Testis (tissue), 5 donors: ENCODE results near the gene PRAMEF17. TPM values are rescaled to one million over a fixed set of nuclear protein-coding genes. Genes with fewer than 3 reads are reported as not detected.
A peak's percentile ranks its signal among the peaks of the same experiment; 100 is the strongest.
"Not testable (repeated sequence)": the region's sequence is repeated elsewhere in the genome, so short reads cannot be mapped to it uniquely, and the experiment has no call there.

Experiments used
- DNase-seq: peaks from one replicate; pipeline ENCODE4 v3.0.0-alpha.2; 2019
- H3K27ac ChIP-seq, 2 donors: fragments of 200-600 bp; sonication (generic); one replicate each; pipeline ENCODE4 v1.5.1; 2019
- H3K27me3 ChIP-seq: fragments of 200-600 bp; sonication (generic); one replicate; pipeline ENCODE4 v1.5.1; 2019
- H3K36me3 ChIP-seq: fragments of 200-600 bp; sonication (generic); one replicate; pipeline ENCODE4 v1.5.1; 2017; ENCODE audit warnings: low read depth; ENCODE audit errors: missing control alignments
- H3K4me1 ChIP-seq: fragments of 200-600 bp; sonication (generic); one replicate; pipeline ENCODE4 v1.5.1; 2019
- H3K4me3 ChIP-seq, 2 donors: fragments of 200-600 bp; sonication (generic); one replicate each; pipeline ENCODE4 v1.5.1; 2017 to 2019
- H3K9me3 ChIP-seq: fragments of 200-600 bp; sonication (generic); one replicate; pipeline ENCODE4 v1.5.1; 2017
- CTCF ChIP-seq, 3 experiments: fragments of 450-650 bp in 2 of 3; fragments of 200-600 bp in 1 of 3; sonication (generic) in 1 of 3; IDR thresholded peaks; one replicate each; pipeline ENCODE4 v1.5.1; 2016 to 2019; ENCODE audit warnings: antibody characterized with exemption in 3 of 3, mild to moderate bottlenecking in 2 of 3, moderate library complexity in 1 of 3
- WGBS, 2 donors: methylation state at CpG; one replicate each; pipeline ENCODE4 v1.1.5; 2018; 5-methylcytosine and 5-hydroxymethylcytosine counted together
- intact Hi-C: fragments of 100-400 bp; cut with DNase I; formaldehyde crosslinking; loops from one replicate; pipeline ENCODE4 v1.15.1; 2023; ENCODE audit warnings: low total_unique reads
- long read RNA-seq, 2 donors: transcript quantifications; one replicate each; lab custom pipeline, GENCODE V29; 2026
- polyA plus RNA-seq: library from polyadenylated mRNA; stranded (reverse); fragments of 350-450 nt; fragmentation: Illumina TruSeq; extraction: RNeasy Lipid Tissue Mini Kit (QIAGEN cat#74804); gene quantifications from one replicate; pipeline ENCODE4 v1.2.3, GENCODE V29; 2014; ENCODE audit warnings: low read depth, low replicate concordance; ENCODE audit not compliant: insufficient read depth
- total RNA-seq, 2 donors: library from RNA; depleted of rRNA; stranded (reverse); fragments of >200 nt; gene quantifications; one replicate each; pipeline ENCODE4 v1.2.3, GENCODE V29; 2016

Gene PRAMEF17
- under 1 TPM in 1 of 2 donors, not detected in 1; 0.31 TPM for total RNA-seq
- polyA plus RNA-seq, result not detected
- long read RNA-seq, donor 1, result 0 reads
- long read RNA-seq, donor 2, result 0 reads

GRCh38 chr1:13389332-13389731, at the start of gene PRAMEF17:
TSS of gene PRAMEF17 (plus strand) at chr1:13389632. CDS start at chr1:13389658, 26 bp downstream.
- H3K9me3 ChIP-seq, intact Hi-C loops, H3K4me1 ChIP-seq, H3K4me3 ChIP-seq, DNase-seq, H3K27ac ChIP-seq, H3K27me3 ChIP-seq, H3K36me3 ChIP-seq: not testable (repeated sequence)

GRCh38 chr1:13342496-13342895, 46.9 kb upstream of the PRAMEF17 start:
- H3K27me3 ChIP-seq, DNase-seq, H3K36me3 ChIP-seq, H3K4me1 ChIP-seq, H3K9me3 ChIP-seq, intact Hi-C loops, H3K27ac ChIP-seq, H3K4me3 ChIP-seq: not testable (repeated sequence)
- 87 to 89% methylated on average over 4 to 8 of the region's 8 CpGs for WGBS, 2 donors

- H3K9me3 ChIP-seq, intact Hi-C loops, H3K27ac ChIP-seq, H3K4me1 ChIP-seq, H3K27me3 ChIP-seq, H3K36me3 ChIP-seq, H3K4me3 ChIP-seq, DNase-seq: not testable (repeated sequence)
- 74 to 85% methylated on average over 6 to 7 of the region's 7 CpGs for WGBS, 2 donors
Observed at GRCh38 chr1:13347034-13347433, 42.4 kb upstream of the PRAMEF17 start, which contains the start of gene PRAMEF14. TSS of gene PRAMEF14 (minus strand) at chr1:13347134. CDS start at chr1:13345314, 1,820 bp downstream.

- H3K36me3 ChIP-seq, H3K4me1 ChIP-seq, H3K4me3 ChIP-seq, intact Hi-C loops, DNase-seq, H3K27ac ChIP-seq, H3K27me3 ChIP-seq, H3K9me3 ChIP-seq: not testable (repeated sequence)
- WGBS, 2 donors, result 90 to 93% methylated on average over 6 to 7 of the region's 8 CpGs
Observed at GRCh38 chr1:13353476-13353875, 36.0 kb upstream of the PRAMEF17 start.

GRCh38 chr1:13354475-13354874, 35.0 kb upstream of the PRAMEF17 start:
- H3K4me3 ChIP-seq, H3K27me3 ChIP-seq, DNase-seq, H3K9me3 ChIP-seq, H3K4me1 ChIP-seq, H3K27ac ChIP-seq, intact Hi-C loops, H3K36me3 ChIP-seq: not testable (repeated sequence)
- WGBS, 2 donors, result no CpG with 5 or more reads among the region's 9 CpGs

GRCh38 chr1:13356774-13357173, 32.7 kb upstream of the PRAMEF17 start:
- intact Hi-C loops, H3K9me3 ChIP-seq, H3K27me3 ChIP-seq, H3K4me1 ChIP-seq, H3K36me3 ChIP-seq, H3K27ac ChIP-seq, H3K4me3 ChIP-seq: not testable (repeated sequence)
- peak; percentile 65 for DNase-seq
- peak; percentile 19 to 48 (median 46) for TF ChIP-seq CTCF (IDR thresholded peaks at IDR 0.05)
- 13 to 14% methylated on average over 4 to 5 of the region's 5 CpGs for WGBS, 2 donors

- H3K27me3 ChIP-seq, intact Hi-C loops, H3K27ac ChIP-seq, DNase-seq, H3K36me3 ChIP-seq, H3K9me3 ChIP-seq, H3K4me3 ChIP-seq, H3K4me1 ChIP-seq: not testable (repeated sequence)
- WGBS, 2 donors, result 83% methylated on average over 1 of the region's 7 CpGs; no CpG with 5 or more reads in 1 of the 2 donors
Observed at GRCh38 chr1:13362364-13362763, 27.1 kb upstream of the PRAMEF17 start.

- H3K27me3 ChIP-seq, H3K4me3 ChIP-seq, H3K4me1 ChIP-seq, H3K36me3 ChIP-seq, H3K9me3 ChIP-seq, DNase-seq, intact Hi-C loops, H3K27ac ChIP-seq: not testable (repeated sequence)
- 87 to 90% methylated on average over 2 to 3 of the region's 4 CpGs for WGBS, 2 donors
Observed at GRCh38 chr1:13364928-13365327, 24.5 kb upstream of the PRAMEF17 start.

- 86 to 88% methylated on average over 3 of the region's 3 CpGs for WGBS, 2 donors
- H3K27ac ChIP-seq, H3K4me1 ChIP-seq, H3K9me3 ChIP-seq, intact Hi-C loops, DNase-seq, H3K27me3 ChIP-seq, H3K36me3 ChIP-seq, H3K4me3 ChIP-seq: not testable (repeated sequence)
Observed at GRCh38 chr1:13366536-13366935, 22.9 kb upstream of the PRAMEF17 start.
